KOPT-K1 (cell line): Measurements from ENCODE around the gene GALK2.

Source experiments
- H3K27ac ChIP-seq: fragments of 200-600 bp; sonication (generic); 2 replicates; pipeline ENCODE4 v1.5.1; 2016; ENCODE audit warnings: antibody characterized with exemption, mild to moderate bottlenecking, low read depth, low read length; ENCODE audit not compliant: poor library complexity, severe bottlenecking
- H3K36me3 ChIP-seq: fragments of 200-600 bp; sonication (generic); 2 replicates; pipeline ENCODE4 v1.5.1; 2017; ENCODE audit warnings: antibody characterized with exemption, mild to moderate bottlenecking, low read length, moderate library complexity; ENCODE audit not compliant: insufficient read depth
- H3K9me3 ChIP-seq: fragments of 200-600 bp; sonication (generic); 2 replicates; pipeline ENCODE4 v1.5.1; 2017; ENCODE audit warnings: antibody characterized with exemption, low read length, mild to moderate bottlenecking; ENCODE audit not compliant: insufficient read depth, poor library complexity, severe bottlenecking

The GALK2 gene

DNA sequence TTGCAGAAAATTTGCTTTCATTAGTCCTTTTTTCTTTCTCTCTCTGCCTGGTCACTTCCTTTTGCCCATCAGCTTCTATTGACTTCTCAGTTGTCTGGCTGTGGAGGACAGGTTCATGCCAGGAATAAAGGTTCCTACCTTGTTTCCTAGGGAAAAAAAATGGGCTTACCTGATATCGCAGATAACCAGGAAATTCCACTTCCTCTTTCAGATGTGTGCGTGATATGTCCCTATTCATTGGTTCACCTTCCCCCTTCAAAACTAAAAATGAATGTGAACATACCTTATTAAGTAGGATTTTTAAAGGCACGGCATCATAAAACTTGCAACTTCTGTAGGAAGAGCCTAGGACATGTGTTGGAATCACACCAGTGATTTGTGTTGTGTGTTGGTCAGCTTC lies 133.0 kb downstream of the GALK2 start:
- Histone ChIP-seq H3K27ac (no peak overlapping the region), H3K36me3 (peaks cover 17% of the 10 kb centered on the region), H3K9me3 (peaks cover 13% of the 10 kb centered on the region)

DNA sequence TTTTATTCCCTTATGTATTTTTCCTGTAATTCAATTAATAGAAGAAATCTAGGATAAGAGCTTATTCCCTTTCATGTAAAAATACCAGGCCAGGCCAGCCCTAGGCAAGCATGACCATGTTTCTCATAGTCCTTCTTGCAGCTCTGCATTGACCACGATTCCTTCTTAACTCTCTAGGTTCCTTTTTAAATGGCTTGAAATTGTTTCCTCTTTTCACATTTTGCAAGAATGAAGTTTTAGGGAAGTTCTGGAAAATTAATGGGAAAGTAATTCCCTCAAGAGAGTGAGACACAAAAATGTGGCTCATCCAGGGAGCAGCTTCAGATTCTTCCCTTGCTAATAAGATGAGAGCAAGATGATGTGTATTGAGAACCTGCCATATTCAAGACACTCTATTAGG lies 136.5 kb downstream of the GALK2 start:
- Histone ChIP-seq H3K36me3 (peaks cover 18% of the 10 kb centered on the region), H3K27ac (no peak overlapping the region), H3K9me3 (no peaks in the 10 kb centered on the region)

- Histone ChIP-seq H3K27ac (no peak overlapping the region), H3K9me3 (no peaks in the 10 kb centered on the region), H3K36me3 (peaks cover 18% of the 10 kb centered on the region)
Observed at GRCh38 chr15:49308686-49309085, 138.6 kb downstream of the GALK2 start.

DNA sequence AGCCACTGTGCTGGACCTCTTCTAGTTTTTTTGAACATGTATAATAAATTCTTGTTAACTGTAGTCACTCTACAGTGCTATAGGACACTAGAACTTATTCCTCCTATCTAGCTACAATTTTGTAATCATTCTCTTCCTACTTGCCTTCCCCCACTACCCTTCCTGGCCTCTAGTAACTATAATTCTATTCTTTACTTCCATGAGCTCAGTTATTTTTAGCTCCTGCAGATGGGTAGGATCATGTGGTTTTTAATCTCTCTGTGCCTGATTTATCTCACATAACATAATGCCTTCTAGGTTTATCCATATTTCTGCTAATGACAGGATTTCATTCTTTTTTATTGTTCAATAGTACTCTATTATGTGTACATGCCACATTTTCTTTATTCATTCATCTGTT lies 139.8 kb downstream of the GALK2 start:
- Histone ChIP-seq H3K27ac (no peak overlapping the region), H3K9me3 (no peaks in the 10 kb centered on the region), H3K36me3 (peaks cover 8% of the 10 kb centered on the region; the same call in 1 of the 2 replicates)

- no peaks in the 10 kb centered on the region for H3K9me3 ChIP-seq
- H3K27ac ChIP-seq, result no peak overlapping the region
- peaks cover 4% of the 10 kb centered on the region; the same call in 1 of the 2 replicates for H3K36me3 ChIP-seq
Observed at GRCh38 chr15:49313650-49314049, 143.6 kb downstream of the GALK2 start.

- no peak overlapping the region for H3K27ac ChIP-seq
- H3K9me3 ChIP-seq, result no peaks in the 10 kb centered on the region
- H3K36me3 ChIP-seq, result peaks cover 10% of the 10 kb centered on the region; the same call in 1 of the 2 replicates
Observed at GRCh38 chr15:49314716-49315115, 144.7 kb downstream of the GALK2 start.

GRCh38 chr15:49315391-49315823 lies 145.4 kb downstream of the GALK2 start:
- no peak overlapping the region for H3K27ac ChIP-seq

GRCh38 chr15:49320351-49320750 lies 150.3 kb downstream of the GALK2 start:
- Histone ChIP-seq H3K27ac (no peak overlapping the region), H3K9me3 (no peaks in the 10 kb centered on the region), H3K36me3 (peaks cover 24% of the 10 kb centered on the region; the same call in 1 of the 2 replicates)

More at GRCh38 chr15:49315391-49315823, 145.4 kb downstream of the GALK2 start:
- Histone ChIP-seq H3K9me3 (no peaks in the 10 kb centered on the region), H3K36me3 (peaks cover 17% of the 10 kb centered on the region; the same call in 1 of the 2 replicates)

DNA sequence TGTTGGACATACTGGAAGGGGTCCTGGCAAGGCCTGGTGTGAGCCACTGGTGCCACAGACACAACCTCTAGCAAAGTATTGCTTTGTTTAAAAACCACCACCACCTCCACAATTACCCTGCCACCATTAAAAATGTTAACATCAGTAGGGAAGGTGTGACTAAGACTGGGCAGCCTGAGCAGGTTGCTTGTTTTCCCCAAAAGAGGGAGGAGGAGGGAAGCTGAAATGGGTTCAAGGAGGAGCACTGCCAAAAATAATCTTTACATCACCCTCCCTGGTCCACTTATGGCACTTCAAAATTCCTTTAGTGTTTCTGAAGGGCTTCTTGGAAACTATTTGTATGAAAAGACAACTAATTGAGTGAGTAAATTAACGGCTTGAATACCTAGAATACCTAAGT lies 153.2 kb downstream of the GALK2 start:
- H3K27ac ChIP-seq, result no peak overlapping the region
- peaks cover 24% of the 10 kb centered on the region; the same call in 1 of the 2 replicates for H3K36me3 ChIP-seq
- no peaks in the 10 kb centered on the region for H3K9me3 ChIP-seq

DNA sequence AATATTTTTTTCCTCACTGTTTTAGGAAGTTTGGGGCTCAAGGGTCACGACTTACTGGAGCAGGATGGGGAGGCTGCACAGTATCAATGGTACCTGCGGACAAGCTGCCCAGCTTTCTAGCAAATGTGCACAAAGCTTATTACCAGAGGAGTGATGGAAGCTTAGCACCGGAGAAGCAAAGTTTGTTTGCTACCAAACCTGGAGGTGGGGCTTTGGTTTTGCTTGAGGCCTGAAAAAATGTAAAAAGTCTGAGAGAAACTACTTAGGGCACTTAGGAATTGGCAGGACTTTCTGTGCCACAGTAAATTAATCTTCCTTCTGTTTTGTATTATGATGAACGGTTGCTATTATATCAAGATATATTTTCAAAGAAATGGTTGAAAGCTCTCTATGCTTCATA lies 157.9 kb downstream of the GALK2 start:
- Histone ChIP-seq H3K27ac (no peak overlapping the region), H3K36me3 (no peaks in the 10 kb centered on the region; the same call in 1 of the 2 replicates), H3K9me3 (no peaks in the 10 kb centered on the region)

GRCh38 chr15:49328941-49329340 lies 158.9 kb downstream of the GALK2 start:
- H3K9me3 ChIP-seq, result no peaks in the 10 kb centered on the region

GRCh38 chr15:49330166-49330565 lies 160.1 kb downstream of the GALK2 start:
- Histone ChIP-seq H3K9me3 (no peaks in the 10 kb centered on the region), H3K27ac (no peak overlapping the region), H3K36me3 (no peaks in the 10 kb centered on the region; the same call in 1 of the 2 replicates)

More at GRCh38 chr15:49328941-49329340, 158.9 kb downstream of the GALK2 start:
- no peak overlapping the region for H3K27ac ChIP-seq
- H3K36me3 ChIP-seq, result no peaks in the 10 kb centered on the region; the same call in 1 of the 2 replicates

GRCh38 chr15:49331442-49331841 lies 161.4 kb downstream of the GALK2 start:
- Histone ChIP-seq H3K9me3 (no peaks in the 10 kb centered on the region), H3K36me3 (no peaks in the 10 kb centered on the region; the same call in 1 of the 2 replicates), H3K27ac (no peak overlapping the region)

- H3K36me3 ChIP-seq, result no peaks in the 10 kb centered on the region; the same call in 1 of the 2 replicates
- no peaks in the 10 kb centered on the region for H3K9me3 ChIP-seq
- no peak overlapping the region for H3K27ac ChIP-seq
Observed at GRCh38 chr15:49331951-49332350, 161.9 kb downstream of the GALK2 start.

- H3K36me3 ChIP-seq, result no peaks in the 10 kb centered on the region; the same call in 1 of the 2 replicates
- H3K27ac ChIP-seq, result no peak overlapping the region
- H3K9me3 ChIP-seq, result no peaks in the 10 kb centered on the region
Observed at GRCh38 chr15:49339656-49340055, 169.6 kb downstream of the GALK2 start.

GRCh38 chr15:49343546-49343945 lies 173.5 kb downstream of the GALK2 start:
- no peaks in the 10 kb centered on the region for H3K9me3 ChIP-seq
- no peaks in the 10 kb centered on the region; the same call in 1 of the 2 replicates for H3K36me3 ChIP-seq

More at GRCh38 chr15:49343546-49343945, 173.5 kb downstream of the GALK2 start:
- H3K27ac ChIP-seq, result no peak overlapping the region
